ENCODE results near the gene MPP2.
A peak's percentile ranks its signal among the peaks of the same experiment; 100 is the strongest.

The MPP2 gene

GRCh38 chr17:43907425-43907981 is at the start of gene MPP2:
TSS of gene MPP2 (minus strand) at chr17:43907536. CDS start at chr17:43904460, 3,076 bp downstream.
- no peak for TF ChIP-seq CTCF (IDR thresholded peaks at IDR 0.05; ENCODE audit: control insufficient read depth, extremely low read depth, insufficient read depth)
- peak within 1 kb of the TSS; percentile 48 for H3K4me3 ChIP-seq (ENCODE audit: low read depth, low read length)
- DNase-seq (ENCODE audit: low read depth), result no peak

- DNase-seq (ENCODE audit: low read depth), result no peak
- TF ChIP-seq CTCF (IDR thresholded peaks at IDR 0.05; ENCODE audit: control insufficient read depth, extremely low read depth, insufficient read depth), result no peak
- no peak overlapping the region for H3K4me3 ChIP-seq (ENCODE audit: low read depth, low read length)
Measured at GRCh38 chr17:43956222-43956621, 48.9 kb upstream of the MPP2 start.

- H3K4me3 ChIP-seq (ENCODE audit: low read depth, low read length), result no peak within 1 kb of the TSS
- TF ChIP-seq CTCF (IDR thresholded peaks at IDR 0.05; ENCODE audit: control insufficient read depth, extremely low read depth, insufficient read depth), result no peak
- DNase-seq (ENCODE audit: low read depth), result no peak
Measured at GRCh38 chr17:43953746-43954145, 46.4 kb upstream of the MPP2 start, which contains the start of gene PYY. TSS of gene PYY (minus strand) at chr17:43953940. CDS start at chr17:43953483, 457 bp downstream.

- no peak overlapping the region for H3K4me3 ChIP-seq (ENCODE audit: low read depth, low read length)
- DNase-seq (ENCODE audit: low read depth), result no peak
- no peak for TF ChIP-seq CTCF (IDR thresholded peaks at IDR 0.05; ENCODE audit: control insufficient read depth, extremely low read depth, insufficient read depth)
Measured at GRCh38 chr17:43952724-43953666, 45.7 kb upstream of the MPP2 start.

- no peak for DNase-seq (ENCODE audit: low read depth)
- no peak for TF ChIP-seq CTCF (IDR thresholded peaks at IDR 0.05; ENCODE audit: control insufficient read depth, extremely low read depth, insufficient read depth)
- no peak overlapping the region for H3K4me3 ChIP-seq (ENCODE audit: low read depth, low read length)
Measured at GRCh38 chr17:43952351-43952723, 45.0 kb upstream of the MPP2 start.

- no peak overlapping the region for H3K4me3 ChIP-seq (ENCODE audit: low read depth, low read length)
- no peak for TF ChIP-seq CTCF (IDR thresholded peaks at IDR 0.05; ENCODE audit: control insufficient read depth, extremely low read depth, insufficient read depth)
- no peak for DNase-seq (ENCODE audit: low read depth)
Measured at GRCh38 chr17:43951750-43952149, 44.4 kb upstream of the MPP2 start.
